ENCODE results near the gene HEXD.
"Not testable (repeated sequence)": the region's sequence is repeated elsewhere in the genome, so short reads cannot be mapped to it uniquely, and the experiment has no call there.

Gene HEXD

DNA sequence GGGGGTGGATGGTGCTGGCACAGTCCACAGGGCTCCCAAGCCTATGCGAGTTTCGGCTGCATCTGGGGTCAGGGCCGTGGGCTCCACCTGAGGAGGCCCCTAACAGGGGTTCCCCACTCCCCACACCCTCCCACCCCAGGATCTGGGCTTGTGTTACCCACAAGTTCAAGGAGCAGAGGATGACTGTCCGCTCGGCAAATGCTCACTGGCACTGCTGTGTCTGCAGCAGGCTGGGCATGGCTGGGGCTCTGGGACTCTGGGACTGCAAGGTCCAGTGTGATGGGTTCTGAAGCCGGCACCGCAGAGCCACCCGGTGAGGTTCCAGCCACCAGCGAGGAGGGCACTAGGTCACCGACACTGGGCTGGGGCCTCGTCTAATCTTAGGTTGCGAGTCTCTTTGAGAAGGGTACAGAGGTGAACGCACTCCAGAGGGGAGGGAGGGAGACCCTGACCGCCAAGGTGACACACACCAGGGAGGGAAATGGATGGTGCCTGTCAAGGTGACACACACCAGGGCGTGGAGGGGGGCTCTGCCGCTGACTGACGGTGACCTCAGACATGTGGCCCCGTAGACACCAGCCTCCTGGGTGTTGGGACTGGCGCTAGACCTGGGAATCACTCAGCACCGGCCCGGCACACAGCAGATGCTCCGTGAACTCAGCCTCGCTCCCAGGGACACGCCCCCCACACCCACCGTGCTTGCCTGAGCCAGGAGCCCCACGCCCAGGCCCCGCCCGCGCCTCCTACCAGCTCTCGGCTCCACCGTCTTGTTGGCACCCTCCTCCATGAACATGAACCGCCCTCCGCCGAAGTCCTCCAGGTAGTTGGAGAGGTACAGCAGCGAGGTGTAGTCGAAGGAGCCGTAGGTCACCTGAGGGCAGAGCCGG, 20.5 kb upstream of the HEXD start:
- no peak for DNase-seq

DNA sequence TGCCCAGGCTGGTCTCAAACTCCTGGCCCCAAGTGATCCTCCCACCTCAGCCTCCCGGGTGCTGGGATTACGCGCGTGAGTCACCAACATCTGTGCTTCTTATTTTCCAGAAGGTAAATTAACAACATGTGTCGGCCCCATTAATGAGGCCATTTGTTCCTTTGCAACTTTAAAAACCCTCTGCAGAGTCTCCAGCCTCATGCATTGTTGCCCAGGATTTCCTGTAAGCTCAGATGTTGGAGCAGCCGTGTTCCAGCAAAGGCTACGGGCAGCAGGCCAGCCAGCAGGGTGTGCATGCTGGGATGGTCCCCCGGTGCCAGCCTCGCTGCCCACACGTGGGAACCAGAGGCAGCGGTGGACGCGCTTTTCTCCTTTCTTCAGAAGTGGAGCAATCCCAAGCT, 19.1 kb upstream of the HEXD start:
- DNase-seq: no peak

DNA sequence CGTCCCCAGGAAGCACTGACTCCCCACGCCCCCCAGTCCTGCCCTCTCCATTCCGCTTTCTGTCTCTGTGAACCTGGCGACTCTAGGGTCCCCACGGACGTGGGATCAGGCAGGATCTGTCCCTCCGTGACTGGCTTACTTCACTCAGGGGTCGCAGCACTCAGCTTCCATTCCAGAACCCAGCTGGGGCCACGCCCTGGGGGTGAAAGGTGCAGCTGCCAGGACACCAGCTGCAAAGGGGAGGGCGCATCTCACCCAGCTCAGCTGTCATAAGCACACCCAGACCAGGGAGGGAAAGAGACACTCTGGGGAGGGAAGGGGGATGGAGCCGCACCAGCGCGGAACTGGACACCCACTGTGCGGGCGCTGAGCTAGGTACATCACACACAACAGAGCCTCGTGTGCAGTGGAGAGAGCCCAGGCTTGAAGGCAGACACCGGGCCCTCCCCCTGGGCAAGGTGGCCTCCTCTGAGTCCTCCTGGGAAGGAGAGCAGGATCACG, 18.5 kb upstream of the HEXD start:
- DNase-seq: peak; percentile 23 to 26

DNA sequence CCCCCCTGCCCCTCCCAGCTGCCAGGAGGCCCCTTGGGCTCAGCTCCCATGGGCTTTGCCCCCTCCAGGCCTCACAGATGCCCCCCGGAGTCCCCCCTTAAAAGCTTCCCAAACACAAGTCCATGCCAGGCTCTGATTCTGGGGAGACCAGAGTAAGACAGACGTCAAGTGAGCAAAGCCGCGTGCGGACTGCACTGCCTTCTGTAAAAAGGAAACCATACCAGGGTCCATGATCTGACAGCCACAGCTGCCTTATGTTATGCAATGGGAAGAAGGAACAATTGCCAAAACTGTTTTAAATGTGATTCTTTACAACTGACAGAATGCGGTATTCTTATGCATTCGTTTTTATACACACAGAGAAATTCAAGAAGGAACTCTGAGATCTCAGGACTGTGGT, 17.9 kb upstream of the HEXD start:
- DNase-seq: no peak

DNA sequence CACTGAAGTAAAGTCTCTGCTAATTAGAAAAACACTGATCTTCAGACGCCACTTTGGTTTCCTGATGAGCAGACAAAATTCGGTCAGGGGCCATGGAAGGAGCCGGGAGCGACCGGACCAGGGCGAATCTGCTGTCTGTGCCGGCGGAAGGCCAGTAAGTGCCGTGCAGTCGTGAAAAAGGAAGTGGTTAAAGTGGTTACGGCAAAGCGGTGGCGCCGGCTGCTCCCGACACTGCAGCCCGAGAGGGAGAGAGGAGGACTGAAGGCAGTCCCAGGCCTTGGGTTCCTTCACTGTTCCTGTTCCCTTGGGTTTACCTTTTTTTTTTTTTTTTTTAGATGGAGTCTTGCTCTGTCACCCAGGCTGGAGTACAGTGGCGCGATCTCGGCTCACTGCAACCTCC, 17.3 kb upstream of the HEXD start:
- DNase-seq: no peak

DNA sequence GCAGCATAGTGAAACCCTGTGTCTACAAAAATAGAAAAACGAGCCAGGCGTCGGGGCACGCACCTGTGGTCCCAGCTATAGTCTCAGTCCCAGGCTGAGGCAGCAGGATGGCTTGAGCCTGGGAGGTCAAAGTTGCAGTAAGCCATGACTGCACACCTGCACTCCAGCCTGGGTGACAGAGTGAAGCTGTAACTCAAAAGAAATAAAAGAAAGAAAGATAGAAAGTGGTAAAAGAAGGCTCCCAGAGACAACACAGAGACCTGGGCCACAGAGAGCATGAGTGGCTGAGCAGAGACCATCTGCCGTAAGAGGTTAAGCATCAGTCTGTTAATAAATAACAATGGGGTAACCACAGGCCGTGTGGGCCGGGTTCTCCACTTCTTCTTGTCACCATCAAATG, 15.3 kb upstream of the HEXD start:
- DNase-seq: no peak

DNA sequence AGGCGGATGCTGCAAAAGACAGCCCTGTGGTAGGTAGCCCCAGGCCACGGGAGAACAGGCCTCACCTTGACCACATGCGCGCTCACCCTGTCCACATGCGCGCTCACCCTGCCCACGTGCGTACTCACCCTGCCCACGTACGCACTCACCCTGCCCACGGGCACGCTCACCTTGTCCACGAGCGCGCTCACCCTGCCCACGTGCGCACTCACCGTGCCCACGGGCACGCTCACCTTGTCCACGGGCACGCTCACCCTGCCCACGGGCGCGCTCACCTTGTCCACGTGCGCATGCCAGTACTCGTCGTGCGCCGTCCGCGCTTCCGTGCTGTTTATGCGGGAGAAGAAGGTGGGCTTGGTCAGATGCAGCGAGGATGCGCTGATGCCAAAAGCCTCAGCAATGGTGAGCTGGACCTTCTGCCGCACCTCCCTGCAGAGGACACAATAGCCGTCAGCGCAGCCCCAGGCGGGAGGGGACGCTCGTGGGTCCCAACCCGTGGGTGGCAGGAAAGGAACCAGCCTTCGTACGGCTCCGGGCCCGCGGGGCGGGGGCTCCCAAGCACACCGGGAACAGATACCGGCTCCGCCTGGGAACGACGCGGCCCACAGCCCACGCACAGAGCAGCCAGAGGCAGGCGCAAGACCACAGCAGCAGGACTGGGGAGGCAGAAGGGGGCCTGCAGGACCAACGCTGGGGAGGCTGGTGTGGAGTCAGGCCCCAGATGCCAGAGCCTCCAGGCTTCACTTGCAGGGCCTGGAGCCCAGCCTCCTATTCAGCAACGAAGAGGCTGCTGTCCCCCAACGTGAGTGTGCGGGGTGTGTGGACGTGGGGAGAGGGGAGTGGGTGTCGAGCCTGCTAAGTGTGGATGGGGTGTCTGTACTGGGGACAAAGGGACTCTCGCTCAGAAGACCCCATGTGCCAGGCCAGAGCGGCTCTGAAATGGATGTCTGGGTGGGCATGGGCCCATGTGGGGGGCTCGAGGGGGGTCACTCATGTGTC, 14.2 kb upstream of the HEXD start:
- DNase-seq: no peak

DNA sequence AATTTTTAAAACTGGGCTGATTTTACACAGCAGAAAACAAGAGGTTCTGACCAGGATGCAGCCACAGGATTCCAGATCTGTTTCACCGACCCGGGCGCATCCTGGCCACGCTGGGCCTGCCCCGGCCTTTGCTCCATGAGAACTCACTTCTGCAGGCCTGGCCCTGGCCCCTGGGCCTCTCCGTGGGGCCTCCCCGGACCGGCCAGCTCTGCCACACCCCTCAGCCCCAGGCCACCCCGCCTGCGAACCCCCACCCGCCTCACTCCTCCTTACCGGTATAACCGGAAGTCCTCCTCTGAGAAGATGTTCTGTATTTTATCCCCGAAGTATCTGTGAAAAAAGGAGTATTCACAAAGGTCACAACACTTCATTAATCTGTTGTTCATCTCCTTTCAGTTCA, 13.1 kb upstream of the HEXD start:
- DNase-seq: no peak

DNA sequence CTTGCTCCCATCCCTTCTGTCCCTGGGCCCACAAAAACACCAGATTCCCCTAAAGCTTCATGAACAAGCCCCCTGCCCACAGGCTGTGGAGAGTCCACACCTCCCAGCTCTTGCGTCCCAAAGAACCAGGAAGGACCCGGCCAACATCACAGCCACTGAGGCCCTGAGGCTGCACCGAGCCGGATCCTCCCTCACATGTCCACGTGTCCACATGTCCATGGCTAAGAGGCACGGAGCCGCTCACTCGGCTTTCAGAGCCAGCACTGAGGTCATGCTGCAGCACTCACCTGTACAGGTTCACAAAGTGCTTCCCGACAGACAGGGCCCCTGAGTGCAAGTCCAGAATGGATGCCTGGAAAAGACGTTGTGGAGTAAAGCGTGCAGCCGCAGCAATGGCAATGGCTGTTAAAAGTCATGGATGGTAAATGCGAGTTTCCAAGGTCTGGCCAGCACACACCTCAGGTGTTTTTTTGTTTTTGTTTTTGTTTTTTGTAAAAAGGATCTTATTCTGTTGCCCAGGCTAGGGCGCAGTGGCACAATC, 11.9 kb upstream of the HEXD start:
- DNase-seq: no peak

DNA sequence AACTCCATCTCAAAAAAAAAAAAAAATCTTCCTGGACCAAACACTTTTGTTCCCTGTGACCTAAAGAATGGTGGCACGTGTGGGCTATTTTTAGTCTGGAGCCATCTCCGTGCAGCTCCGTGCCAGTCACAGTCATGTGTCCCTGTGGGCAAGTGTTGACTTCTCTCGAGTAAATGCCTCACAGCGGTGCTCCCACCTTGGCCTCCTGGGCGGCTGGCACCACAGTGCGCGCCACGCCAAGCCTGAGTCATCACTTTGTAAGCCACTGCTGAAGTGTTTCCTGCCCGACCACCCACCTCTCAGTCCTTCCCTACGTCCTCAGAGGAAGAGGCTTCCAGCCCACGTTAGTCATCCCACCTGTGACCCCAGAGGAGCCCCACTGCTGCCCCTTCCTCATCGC, 10.9 kb upstream of the HEXD start:
- DNase-seq: no peak

DNA sequence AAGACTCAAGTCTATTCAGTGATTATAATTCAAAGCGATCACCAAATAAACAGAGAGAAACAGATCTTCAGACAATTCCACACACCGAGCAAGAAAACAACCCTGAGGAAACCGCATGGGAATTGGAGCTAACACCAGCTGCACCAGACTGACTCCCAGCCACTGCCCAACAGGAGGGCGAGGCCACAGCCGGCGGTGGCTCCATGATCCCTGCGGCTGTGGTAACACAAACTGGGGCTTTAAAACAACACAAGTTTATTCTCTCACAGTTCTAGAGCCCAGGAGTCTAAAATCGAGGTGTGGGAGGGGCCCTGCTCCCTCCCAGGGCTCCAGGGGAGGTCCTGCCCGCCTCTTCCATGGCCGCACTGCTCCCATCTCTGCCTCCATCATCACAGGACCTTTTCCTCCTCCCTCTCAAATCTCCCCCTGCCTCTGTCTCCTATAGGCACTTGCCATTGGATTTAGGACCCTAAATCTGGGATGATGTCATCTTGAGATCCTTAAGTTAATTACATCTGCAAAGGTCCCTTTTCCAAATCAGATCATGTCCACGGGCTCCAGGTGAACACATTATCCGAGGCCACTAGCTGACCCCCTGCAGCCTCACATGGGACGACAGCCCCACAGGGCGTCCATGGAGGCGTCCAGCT, 9.7 kb upstream of the HEXD start:
- DNase-seq: no peak

DNA sequence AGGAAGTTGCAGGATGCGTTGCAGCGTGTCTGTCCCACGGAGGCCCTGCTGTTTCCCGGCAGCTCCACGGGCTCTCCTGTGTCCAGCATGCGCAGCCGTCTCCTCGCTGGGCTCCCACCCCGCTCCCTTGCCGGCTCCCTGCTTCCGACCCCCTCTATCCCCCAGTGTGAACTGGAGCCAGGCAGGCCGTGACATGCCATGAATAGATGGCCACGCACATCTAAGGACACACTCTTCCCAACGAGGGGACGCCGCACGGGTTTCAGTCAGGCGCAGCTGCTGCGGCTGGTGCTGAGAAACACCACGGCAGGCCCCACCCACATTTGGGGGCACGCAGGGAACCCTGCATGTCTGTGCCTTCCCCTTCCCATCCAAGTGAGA, 9.2 kb upstream of the HEXD start:
- DNase-seq: no peak

DNA sequence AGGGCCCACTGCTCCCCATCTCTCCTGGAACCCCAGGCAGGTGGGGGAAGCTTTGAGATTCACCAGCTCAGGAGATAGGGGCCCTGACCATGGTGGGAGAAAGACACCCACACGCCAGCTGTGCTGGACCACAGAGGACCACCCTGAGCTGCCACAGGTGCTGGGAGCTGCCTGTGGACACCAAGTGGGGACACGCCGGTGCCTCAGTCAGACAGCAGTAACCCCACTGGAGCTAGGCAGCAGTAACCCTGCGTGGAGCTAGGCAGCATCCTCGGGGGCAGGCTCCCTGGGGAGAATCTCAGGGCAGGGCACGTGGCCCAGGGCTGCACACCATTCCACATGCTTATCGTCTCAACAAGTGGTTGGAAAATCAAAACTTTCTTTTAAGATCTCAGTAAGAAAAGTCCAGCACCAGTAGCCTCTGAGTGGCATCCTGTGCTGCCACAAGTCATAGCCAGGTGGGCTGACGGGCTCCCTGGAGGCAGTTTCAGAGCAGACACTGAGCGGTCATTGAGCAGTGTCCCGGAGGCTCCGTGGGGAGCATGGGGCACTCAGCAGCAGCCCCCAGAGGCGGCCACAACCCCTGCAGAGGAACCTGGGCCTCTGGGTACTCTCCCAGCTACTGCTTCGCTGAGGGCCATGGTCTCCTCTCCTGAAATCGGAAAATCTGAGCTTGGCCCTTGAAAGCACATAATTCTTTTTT, 8.0 kb upstream of the HEXD start:
- no peak for DNase-seq

DNA sequence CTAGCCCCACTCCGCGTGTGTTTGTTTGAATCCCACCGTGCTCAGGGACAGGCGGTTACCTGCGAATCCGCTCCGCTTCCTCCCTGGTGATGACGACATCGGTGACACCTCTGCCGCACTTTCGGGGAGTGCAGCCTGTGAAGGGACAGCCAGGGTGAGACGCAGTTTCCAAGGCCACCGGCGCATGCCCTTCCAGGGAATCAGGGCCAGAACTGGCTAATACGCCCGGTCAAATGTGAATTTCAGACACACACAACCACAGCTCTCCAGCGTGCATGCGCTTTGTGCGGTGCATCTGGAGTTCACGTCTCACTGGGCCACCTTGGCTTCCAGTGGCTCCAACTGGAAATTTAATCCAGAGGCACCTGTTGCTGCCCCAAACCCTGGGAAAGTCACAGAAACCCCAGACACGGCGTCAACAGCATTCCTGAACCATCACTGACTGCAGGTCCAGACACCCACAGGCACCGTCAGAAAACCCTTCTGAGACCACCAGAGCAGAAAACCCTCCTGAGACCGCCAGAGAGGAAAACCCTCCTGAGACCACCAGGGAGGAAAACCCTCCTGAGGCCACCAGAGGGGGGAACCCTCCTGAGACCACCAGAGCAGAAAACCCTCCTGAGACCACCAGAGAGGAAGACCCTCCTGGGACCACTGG, 6.6 kb upstream of the HEXD start:
- DNase-seq: no peak

DNA sequence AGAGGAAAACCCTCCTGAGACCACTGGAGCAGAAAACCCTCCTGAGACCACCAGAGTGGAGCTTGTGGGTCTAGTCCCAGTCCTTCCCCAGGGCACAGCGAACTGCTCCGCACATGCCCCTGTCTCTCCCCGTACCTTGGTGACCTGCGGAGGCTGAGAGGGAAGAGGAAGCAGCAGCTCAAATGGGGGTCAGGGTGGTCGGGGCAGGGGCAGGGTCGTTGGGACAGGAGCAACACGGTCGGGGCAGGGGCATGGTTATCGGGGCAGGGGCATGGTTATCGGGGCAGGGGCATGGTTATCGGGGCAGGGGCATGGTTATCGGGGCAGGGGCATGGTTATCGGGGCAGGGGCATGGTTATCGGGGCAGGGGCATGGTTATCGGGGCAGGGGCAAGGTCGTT, 6.1 kb upstream of the HEXD start:
- DNase-seq: not testable (repeated sequence)

DNA sequence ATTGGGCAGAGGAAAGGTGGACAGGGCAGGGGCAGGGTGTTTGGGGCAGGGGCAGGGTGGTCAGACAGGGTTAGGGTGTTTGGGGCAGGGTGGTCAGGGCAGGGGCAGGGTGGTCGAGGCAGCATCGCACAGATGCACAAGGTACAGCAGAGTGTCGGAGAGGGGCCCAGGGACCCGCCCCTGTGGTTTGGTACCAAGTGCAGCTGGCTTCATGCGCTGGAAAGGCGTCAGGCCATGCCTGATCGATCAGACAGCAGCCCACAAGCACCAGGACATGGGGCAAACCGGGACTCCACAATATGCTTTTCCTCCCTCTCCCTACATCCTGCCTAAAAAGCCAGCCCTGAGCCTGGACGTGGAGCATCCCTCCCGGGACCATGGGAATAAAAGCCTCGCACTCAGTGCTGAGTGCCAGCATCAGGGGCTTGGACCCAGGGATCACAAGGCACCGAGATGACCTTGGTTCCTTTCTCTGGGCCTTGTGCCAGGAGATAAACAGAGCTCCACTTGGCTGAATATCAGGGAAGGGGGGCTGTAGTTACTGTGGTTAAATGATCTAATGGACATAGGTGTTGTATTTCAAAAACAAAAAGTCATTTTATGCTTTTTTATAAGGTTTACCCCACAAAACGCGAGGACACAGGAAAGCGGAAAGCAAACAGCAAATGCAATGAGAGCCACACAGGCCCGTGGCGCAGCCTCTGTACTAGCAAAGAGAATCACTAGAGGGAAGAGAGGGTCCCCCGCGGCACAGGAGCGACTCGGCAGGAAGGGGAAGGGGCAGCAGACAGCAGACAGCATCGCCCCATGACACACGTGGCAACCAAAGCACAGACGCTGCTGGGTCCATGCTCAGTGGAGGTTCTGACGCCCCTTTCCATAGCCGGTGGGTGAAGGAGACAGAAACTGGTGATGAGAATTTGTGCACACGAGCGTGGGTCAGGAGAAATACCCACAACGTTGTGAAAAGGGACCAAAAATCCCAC, 5.3 kb upstream of the HEXD start:
- peak; percentile 48 to 57 for DNase-seq

DNA sequence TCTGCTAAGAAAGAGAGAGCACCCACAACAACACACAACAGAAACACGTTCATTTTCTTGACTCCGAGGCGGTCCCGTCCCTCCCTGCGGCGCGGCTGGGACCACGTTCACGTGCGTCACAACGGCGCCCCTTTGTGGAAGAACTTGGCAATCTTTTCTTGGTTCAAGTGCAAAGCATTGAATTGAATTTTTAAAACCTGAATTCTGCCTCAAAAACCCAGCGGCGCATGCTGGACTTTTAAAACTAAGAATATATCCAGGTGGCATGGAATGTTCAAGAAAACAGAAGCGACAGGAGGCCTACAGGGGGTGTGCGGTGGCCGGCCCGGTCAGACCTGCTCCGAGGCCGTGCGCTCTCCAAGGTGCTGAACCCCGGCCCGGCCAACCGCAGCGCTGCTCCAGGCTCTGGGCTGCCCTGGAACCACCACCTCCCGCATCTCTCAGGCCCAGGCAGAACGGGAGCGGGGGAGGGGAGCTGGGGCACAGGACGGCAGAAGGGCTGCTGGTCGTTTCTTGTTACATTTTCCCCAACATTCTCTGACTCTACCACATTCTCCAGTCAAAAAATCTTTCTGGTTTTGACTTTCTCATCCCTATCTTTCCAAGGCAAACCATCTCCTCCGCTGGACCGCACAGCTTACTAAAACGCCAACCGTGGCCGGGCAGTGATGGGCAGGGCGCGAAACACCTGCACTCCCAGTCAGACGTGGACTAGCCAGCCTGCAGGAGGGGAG, 3.4 kb upstream of the HEXD start:
- peak; percentile 79 for DNase-seq

DNA sequence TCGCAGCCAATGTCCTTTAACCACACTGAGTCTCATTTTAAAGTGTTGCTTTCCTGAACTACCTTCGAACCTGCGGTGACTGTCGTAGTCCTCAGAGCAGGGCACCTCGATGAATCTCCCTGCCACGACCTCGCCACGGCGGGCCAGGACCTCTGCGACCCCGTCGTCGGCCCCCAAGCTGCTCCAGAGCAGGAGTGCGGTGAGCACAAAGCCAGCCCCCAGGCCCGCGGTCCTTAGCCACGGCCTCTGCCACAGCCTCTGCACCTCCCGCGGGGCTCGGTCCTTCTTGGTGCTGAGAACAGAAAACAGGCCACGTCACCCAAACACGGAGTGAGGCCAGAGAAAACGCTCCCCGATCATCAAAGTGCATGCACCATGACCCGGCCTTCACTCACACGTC, 2.8 kb upstream of the HEXD start:
- no peak for DNase-seq

DNA sequence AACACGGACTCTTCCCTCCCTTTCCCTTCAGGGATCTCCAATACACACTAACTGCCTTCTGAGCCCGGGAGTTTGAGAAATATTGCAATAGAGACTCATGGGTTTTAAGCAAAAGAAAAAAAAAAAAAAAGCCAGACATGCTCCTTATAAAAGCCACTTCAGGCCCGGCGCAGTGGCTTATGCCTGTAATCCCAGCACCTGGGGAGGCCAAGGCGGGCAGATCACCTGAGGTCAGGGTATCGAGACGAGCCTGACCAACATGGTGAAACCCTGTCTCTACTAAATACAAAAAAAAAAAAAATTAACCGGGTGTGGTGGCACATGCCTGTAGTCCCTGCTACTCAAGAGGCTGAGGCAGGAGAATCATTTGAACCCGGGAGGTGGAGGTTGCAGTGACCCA, 2.4 kb upstream of the HEXD start:
- no peak for DNase-seq

DNA sequence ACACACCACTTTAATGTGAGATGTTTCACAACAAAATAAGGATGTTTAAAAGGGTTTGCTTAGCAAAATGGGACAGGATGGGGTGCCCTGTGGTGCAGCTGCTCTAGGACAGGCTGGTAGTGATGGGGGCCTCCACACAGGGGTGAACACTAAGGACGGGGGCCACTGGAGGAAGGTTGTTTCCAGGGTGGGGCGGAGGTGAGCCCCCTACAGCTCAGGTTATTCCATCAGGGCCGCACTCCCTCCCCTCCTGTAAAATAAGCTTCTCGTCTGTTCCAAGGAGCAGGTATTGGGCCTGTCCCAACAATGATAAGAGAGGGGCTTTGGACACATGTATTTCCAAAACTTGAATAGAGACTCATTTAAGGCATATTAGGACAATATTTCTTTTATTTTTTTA, 1.9 kb upstream of the HEXD start:
- DNase-seq: no peak
